ENCODE results near the gene DCPS.

DNA sequence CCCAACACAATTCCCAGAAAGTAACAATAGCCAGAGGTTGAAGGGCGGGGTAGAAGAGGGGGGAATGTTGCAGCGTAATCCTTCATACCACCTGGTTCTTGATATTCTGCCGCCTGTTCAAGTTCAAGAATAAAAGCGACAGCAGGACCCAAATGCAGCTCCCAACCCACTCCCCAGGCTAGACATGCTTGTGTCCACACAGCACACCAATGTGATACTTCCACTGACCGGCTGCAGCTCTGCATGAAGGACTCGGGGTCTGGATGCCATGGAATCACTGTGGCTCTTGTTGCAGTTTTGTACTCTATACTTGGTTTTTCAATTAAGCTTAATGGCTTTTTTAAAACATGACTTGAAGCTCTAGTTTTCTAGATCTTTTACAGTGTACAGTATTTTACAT, 41.6 kb upstream of the DCPS start:
- TF ChIP-seq, protein P1, sequence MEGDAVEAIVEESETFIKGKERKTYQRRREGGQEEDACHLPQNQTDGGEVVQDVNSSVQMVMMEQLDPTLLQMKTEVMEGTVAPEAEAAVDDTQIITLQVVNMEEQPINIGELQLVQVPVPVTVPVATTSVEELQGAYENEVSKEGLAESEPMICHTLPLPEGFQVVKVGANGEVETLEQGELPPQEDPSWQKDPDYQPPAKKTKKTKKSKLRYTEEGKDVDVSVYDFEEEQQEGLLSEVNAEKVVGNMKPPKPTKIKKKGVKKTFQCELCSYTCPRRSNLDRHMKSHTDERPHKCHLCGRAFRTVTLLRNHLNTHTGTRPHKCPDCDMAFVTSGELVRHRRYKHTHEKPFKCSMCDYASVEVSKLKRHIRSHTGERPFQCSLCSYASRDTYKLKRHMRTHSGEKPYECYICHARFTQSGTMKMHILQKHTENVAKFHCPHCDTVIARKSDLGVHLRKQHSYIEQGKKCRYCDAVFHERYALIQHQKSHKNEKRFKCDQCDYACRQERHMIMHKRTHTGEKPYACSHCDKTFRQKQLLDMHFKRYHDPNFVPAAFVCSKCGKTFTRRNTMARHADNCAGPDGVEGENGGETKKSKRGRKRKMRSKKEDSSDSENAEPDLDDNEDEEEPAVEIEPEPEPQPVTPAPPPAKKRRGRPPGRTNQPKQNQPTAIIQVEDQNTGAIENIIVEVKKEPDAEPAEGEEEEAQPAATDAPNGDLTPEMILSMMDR (IDR thresholded peaks at IDR 0.05): no peak
- TF ChIP-seq POLR2AphosphoS5 (IDR thresholded peaks at IDR 0.05) (no peak), POLR2A (IDR thresholded peaks at IDR 0.05) (no peak)

Measured in sigmoid colon (tissue), 4 donors.